ENCODE data around the gene C17orf50. TPM values are rescaled to one million over a fixed set of nuclear protein-coding genes. Genes with fewer than 3 reads are reported as not detected.

C17orf50 gene
- total RNA-seq, 4 donors from 2014 or later, result not detected

DNA sequence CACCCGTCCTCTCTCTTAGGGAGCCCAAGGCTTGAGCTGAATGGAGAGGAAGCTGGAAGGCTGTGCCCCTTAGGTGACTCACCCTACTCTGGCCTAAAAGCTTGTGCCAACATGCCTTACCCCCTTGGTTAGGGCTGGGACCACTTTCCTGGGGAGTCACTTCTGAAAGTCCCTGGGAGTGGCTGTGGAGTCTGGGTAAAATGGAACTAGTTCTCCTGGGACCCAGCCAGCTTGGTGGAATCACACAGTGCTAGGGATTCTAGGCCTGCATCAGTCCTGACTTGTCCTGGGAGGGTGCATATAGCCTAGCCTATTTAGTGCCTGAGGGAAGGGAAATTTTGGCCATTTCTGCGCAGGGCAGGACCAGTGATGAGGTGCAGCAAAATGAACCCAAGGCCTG lies 24.2 kb downstream of the C17orf50 start:
- Histone ChIP-seq H3K36me3 (no peaks in the 10 kb centered on the region), H3K27me3 (no peaks in the 10 kb centered on the region), H3K4me3 (no peak overlapping the region), H3K9me3 (no peaks in the 10 kb centered on the region), H3K27ac (peak overlapping the region; percentile 84 to 88 (median 86)), H3K4me1 (peaks cover 42 to 81% (median 65%) of the 10 kb centered on the region in 4 donors)
- intact Hi-C loops (cut with DNase I; ENCODE audit: low total_unique reads), result no loop called here
- in situ Hi-C loops (cut with MboI; ENCODE audit: low pct_ligation_motif_present in 1 of 4, low pct_unique_long_range_greater_than_20kb in 1 of 4, low sequenced_read_pairs in 3 of 4), result no loop called here
- WGBS, 2 donors (ENCODE audit: low coverage in 1 of 2), result 81% methylated on average over 2 of the region's 2 CpGs; no CpG with 5 or more reads in 1 of the 2 donors
- TF ChIP-seq, protein P1, sequence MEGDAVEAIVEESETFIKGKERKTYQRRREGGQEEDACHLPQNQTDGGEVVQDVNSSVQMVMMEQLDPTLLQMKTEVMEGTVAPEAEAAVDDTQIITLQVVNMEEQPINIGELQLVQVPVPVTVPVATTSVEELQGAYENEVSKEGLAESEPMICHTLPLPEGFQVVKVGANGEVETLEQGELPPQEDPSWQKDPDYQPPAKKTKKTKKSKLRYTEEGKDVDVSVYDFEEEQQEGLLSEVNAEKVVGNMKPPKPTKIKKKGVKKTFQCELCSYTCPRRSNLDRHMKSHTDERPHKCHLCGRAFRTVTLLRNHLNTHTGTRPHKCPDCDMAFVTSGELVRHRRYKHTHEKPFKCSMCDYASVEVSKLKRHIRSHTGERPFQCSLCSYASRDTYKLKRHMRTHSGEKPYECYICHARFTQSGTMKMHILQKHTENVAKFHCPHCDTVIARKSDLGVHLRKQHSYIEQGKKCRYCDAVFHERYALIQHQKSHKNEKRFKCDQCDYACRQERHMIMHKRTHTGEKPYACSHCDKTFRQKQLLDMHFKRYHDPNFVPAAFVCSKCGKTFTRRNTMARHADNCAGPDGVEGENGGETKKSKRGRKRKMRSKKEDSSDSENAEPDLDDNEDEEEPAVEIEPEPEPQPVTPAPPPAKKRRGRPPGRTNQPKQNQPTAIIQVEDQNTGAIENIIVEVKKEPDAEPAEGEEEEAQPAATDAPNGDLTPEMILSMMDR (IDR thresholded peaks at IDR 0.05), result no peak
- no peak for TF ChIP-seq EP300 (IDR thresholded peaks at IDR 0.05; ENCODE audit: low read depth)
- no peak for TF ChIP-seq POLR2A (IDR thresholded peaks at IDR 0.05)
- no peak for TF ChIP-seq POLR2AphosphoS5 (IDR thresholded peaks at IDR 0.05)
- no peak for DNase-seq

DNA sequence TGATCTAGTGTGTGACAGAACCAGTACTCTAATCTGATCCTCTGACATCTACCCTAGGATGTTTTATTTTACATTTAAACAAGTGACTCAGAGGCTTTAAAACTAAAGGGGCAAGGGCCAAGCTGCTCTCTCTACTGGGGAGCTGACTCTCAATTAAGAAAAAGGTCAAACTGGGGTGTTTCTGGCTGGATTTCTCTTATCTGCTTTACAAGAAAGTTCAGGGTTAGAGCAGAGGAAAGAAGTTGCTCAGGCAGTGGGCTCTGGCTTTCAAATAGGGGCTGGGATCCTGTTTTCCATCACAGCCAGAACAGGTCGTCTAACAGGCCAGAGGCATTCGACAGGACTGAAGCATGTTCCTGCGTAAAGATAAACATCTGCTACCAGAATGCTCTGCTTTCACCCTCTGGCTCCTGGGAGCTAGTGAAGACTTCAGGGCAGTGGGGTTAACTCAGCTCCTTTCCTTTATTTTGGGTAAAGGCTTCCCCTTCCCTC lies 26.3 kb downstream of the C17orf50 start:
- Histone ChIP-seq H3K4me1 (peaks cover 42 to 89% (median 72%) of the 10 kb centered on the region in 4 donors), H3K4me3 (no peak overlapping the region), H3K27me3 (no peaks in the 10 kb centered on the region), H3K36me3 (no peaks in the 10 kb centered on the region), H3K27ac (peak overlapping the region; percentile 79 to 86 (median 83)), H3K9me3 (no peaks in the 10 kb centered on the region)
- WGBS, 2 donors (ENCODE audit: low coverage in 1 of 2), result 21% methylated on average over 3 of the region's 3 CpGs; no CpG with 5 or more reads in 1 of the 2 donors
- TF ChIP-seq POLR2AphosphoS5 (IDR thresholded peaks at IDR 0.05), result peak in 2 of 3 donors; percentile 19 to 37
- TF ChIP-seq, protein P1 (IDR thresholded peaks at IDR 0.05), result no peak
- in situ Hi-C loops (cut with MboI; ENCODE audit: low pct_ligation_motif_present in 1 of 4, low pct_unique_long_range_greater_than_20kb in 1 of 4, low sequenced_read_pairs in 3 of 4) (no loop called here), intact Hi-C loops (cut with DNase I; ENCODE audit: low total_unique reads) (no loop called here)
- peak; percentile 8 for DNase-seq

DNA sequence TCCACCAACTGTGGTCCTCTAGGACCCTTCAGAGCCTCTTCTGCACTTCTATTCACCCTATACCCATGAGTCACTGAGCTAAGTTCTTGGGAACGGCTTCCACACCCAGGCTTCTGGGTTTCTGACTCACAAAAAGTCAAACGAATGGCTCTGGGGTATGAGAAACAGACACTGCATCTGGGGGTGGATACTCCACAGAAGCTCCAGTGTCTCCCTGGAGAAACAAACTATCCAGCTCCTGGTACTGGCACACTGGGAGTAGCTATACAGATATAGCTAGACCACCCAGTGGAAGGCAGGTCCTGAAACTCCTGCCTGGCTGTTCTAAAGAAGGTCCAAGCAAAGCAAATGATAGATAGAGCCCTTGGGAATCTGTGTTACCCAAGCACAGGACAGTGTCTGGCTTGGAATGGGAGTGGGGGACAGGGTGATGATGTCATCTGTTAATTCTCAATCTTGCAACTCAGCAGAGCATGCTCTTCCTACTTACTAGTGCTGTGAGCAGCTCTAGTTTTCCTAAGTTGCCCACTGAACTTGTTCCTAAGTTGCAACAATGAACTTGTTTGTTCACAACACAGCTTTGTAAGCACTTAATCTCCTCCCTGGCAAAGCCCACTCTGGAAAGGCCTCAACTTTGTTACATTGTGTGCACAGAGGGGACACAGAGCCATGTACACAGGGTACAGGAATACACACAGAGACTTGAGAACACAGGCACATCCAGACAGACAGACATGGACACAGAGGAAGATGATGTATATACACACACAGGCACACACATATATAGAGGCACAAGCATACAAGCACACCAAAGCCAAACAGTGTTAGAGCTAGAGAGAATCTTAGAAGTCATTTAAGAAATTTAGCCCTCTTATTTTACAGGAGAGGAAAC lies 28.0 kb downstream of the C17orf50 start:
- H3K27ac ChIP-seq, result peak overlapping the region; percentile 79 to 86 (median 83)

DNA sequence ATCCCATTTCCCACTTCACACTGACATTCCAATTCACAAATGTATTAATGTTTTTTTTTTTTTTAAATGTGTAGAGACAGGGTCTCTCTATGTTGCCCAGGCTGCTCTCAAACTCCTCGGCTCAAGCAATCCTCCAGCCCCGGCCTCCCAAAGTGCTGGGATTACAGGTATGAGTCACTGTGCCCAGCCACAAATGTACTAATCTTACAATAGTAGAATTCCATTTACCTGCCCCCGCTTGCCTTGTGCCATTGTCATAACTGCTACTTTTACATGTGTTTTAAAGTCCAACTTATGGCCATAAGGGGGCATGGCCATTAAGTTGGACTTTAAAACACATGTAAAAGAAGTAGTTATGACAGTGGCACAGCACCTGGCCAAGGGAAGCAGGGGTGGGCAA lies 30.2 kb downstream of the C17orf50 start:
- Histone ChIP-seq H3K27ac (peak overlapping the region in 3 of 4 donors; percentile 11 to 41 (median 39)), H3K36me3 (no peaks in the 10 kb centered on the region), H3K4me3 (no peak overlapping the region), H3K4me1 (peaks cover 29 to 71% (median 62%) of the 10 kb centered on the region in 4 donors), H3K9me3 (no peaks in the 10 kb centered on the region), H3K27me3 (no peaks in the 10 kb centered on the region)
- WGBS, 2 donors (ENCODE audit: low coverage in 1 of 2), result 50 to 77% methylated on average over 2 to 3 of the region's 3 CpGs
- DNase-seq, result no peak
- no peak for TF ChIP-seq EP300 (IDR thresholded peaks at IDR 0.05; ENCODE audit: low read depth)
- TF ChIP-seq, protein P1 (IDR thresholded peaks at IDR 0.05), result no peak
- TF ChIP-seq POLR2A (IDR thresholded peaks at IDR 0.05), result no peak
- intact Hi-C loops (cut with DNase I; ENCODE audit: low total_unique reads), result no loop called here
- in situ Hi-C loops (cut with MboI; ENCODE audit: low pct_ligation_motif_present in 1 of 4, low pct_unique_long_range_greater_than_20kb in 1 of 4, low sequenced_read_pairs in 3 of 4), result no loop called here

More for the DNA sequence above, 28.0 kb downstream of the C17orf50 start:
- DNase-seq, result no peak
- no peaks in the 10 kb centered on the region for H3K27me3 ChIP-seq
- 17 to 35% methylated on average over 2 of the region's 2 CpGs for WGBS, 2 donors (ENCODE audit: low coverage in 1 of 2)
- intact Hi-C loops (cut with DNase I; ENCODE audit: low total_unique reads) (no loop called here), in situ Hi-C loops (cut with MboI; ENCODE audit: low pct_ligation_motif_present in 1 of 4, low pct_unique_long_range_greater_than_20kb in 1 of 4, low sequenced_read_pairs in 3 of 4) (no loop called here)
- TF ChIP-seq POLR2A (IDR thresholded peaks at IDR 0.05) (no peak), POLR2AphosphoS5 (IDR thresholded peaks at IDR 0.05) (peak in 1 of 3 donors; percentile 11), EP300 (IDR thresholded peaks at IDR 0.05; ENCODE audit: low read depth) (no peak)
- TF ChIP-seq, protein P1 (IDR thresholded peaks at IDR 0.05), result no peak
- peaks cover 36 to 82% (median 64%) of the 10 kb centered on the region in 4 donors for H3K4me1 ChIP-seq
- no peak overlapping the region for H3K4me3 ChIP-seq
- no peaks in the 10 kb centered on the region for H3K9me3 ChIP-seq
- no peaks in the 10 kb centered on the region for H3K36me3 ChIP-seq
